ENCODE measurements around the gene CYP2F1. TPM values are rescaled to one million over a fixed set of nuclear protein-coding genes. Genes with fewer than 3 reads are reported as not detected.

CYP2F1 gene
- not detected for total RNA-seq (2013)
- polyA plus RNA-seq: not detected
- polyA minus RNA-seq: not detected in 2 replicates
- 0 to 1.2 (median 0) reads per million in 11 experiments for total RNA-seq

DNA sequence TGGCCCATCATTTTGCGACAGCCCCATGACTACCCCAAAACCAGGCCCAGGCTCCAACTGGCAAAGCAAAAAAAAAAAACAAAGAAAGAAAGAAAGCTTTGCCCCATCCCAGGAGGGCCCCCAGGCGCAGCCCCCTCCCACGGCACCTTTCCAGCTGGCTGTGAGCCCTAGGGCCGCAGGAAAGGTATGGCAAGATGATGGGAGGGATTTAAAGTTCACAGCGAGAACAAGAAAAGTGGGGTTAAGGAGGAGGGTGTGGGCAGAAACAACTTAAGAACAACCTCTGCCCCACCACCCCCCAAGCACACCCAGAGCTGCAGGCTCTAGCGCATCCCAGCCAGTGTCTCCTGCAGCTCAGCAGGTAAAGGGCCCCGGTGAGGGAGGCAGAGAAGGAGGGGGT lies at the start of gene CYP2F1:
CYP2F1 (plus strand) TSS at position 301 of the 400 bp plus-strand sequence. CDS start 1,757 bp downstream, outside the sequence.
- H3K4me1 Mint-ChIP-seq: no peaks in the 10 kb centered on the region
- no peaks in the 10 kb centered on the region for H4K20me1 ChIP-seq (ENCODE audit: insufficient read depth, low read length)
- intact Hi-C loops (cut with micrococcal nuclease): no loop called here
- TF ChIP-seq CTCF (IDR thresholded peaks at IDR 0.05): no peak
- no peaks in the 10 kb centered on the region for H3K36me3 Mint-ChIP-seq
- H3K4me1 ChIP-seq (ENCODE audit: control insufficient read depth in 1 of 2, insufficient read depth in 2 of 2, low read length in 2 of 2): no peaks in the 10 kb centered on the region
- peak within 1 kb of the TSS in 1 of 7 donors; percentile 25 for H3K27ac Mint-ChIP-seq
- H3K79me2 ChIP-seq (ENCODE audit: insufficient read depth, low read length): no peaks in the 10 kb centered on the region
- H3K9ac ChIP-seq (ENCODE audit: insufficient read depth, low read length, poor library complexity, severe bottlenecking): no peak within 1 kb of the TSS
- H3K36me3 ChIP-seq (replicated peaks in 1 of 2; ENCODE audit: control insufficient read depth in 1 of 2, insufficient read depth in 2 of 2, low read length in 2 of 2): no peaks in the 10 kb centered on the region
- H2AFZ ChIP-seq (ENCODE audit: insufficient read depth, low read depth, low read length, poor library complexity, severe bottlenecking): no peak within 1 kb of the TSS
- WGBS (ENCODE audit: insufficient coverage): 50% methylated on average over 1 of the region's 7 CpGs
- H3K9me3 ChIP-seq (replicated peaks in 1 of 2; ENCODE audit: control insufficient read depth in 1 of 2, insufficient read depth in 1 of 2, low read length in 2 of 2): no peaks in the 10 kb centered on the region
- no peak for DNase-seq
- H3K9me3 Mint-ChIP-seq: no peaks in the 10 kb centered on the region
- no peak within 1 kb of the TSS for H3K4me2 ChIP-seq (replicated peaks; ENCODE audit: extremely low read depth, low read length, poor library complexity, severe bottlenecking)
- H3K27ac ChIP-seq (ENCODE audit: low read depth in 1 of 2, low read length in 2 of 2): no peak within 1 kb of the TSS
- no peak within 1 kb of the TSS for H3K4me3 ChIP-seq (replicated peaks in 1 of 3; ENCODE audit: low read depth in 2 of 3, low read length in 3 of 3)
- no peak within 1 kb of the TSS for H3K4me3 Mint-ChIP-seq
- no peaks in the 10 kb centered on the region for H3K27me3 ChIP-seq (ENCODE audit: control insufficient read depth in 2 of 2, insufficient read depth in 2 of 2, low read length in 2 of 2)
- H3K27me3 Mint-ChIP-seq (ENCODE audit: low read depth in 3 of 3): peaks cover 4 to 9% (median 6%) of the 10 kb centered on the region in 3 donors

- Mint-ChIP-seq H3K36me3 (no peaks in the 10 kb centered on the region), H3K4me1 (peaks cover 2% of the 10 kb centered on the region), H3K9me3 (peaks cover 0 to 4% (median 0%) of the 10 kb centered on the region in 7 donors), H3K27ac (no peak overlapping the region), H3K27me3 (ENCODE audit: low read depth in 3 of 3) (peaks cover 7 to 24% (median 9%) of the 10 kb centered on the region in 3 donors), H3K4me3 (peak overlapping the region in 1 of 2 donors; percentile 32)
- H3K4me1 ChIP-seq (ENCODE audit: control insufficient read depth in 1 of 2, insufficient read depth in 2 of 2, low read length in 2 of 2): no peaks in the 10 kb centered on the region
- 100% methylated on average over 3 of the region's 7 CpGs for WGBS (ENCODE audit: insufficient coverage)
- no peak overlapping the region for H3K4me3 ChIP-seq (replicated peaks in 1 of 3; ENCODE audit: low read depth in 2 of 3, low read length in 3 of 3)
- H3K4me2 ChIP-seq (replicated peaks; ENCODE audit: extremely low read depth, low read length, poor library complexity, severe bottlenecking): no peak overlapping the region
- H3K9ac ChIP-seq (ENCODE audit: insufficient read depth, low read length, poor library complexity, severe bottlenecking): no peak overlapping the region
- intact Hi-C loops (cut with micrococcal nuclease): no loop called here
- TF ChIP-seq CTCF (IDR thresholded peaks at IDR 0.05): no peak
- H2AFZ ChIP-seq (ENCODE audit: insufficient read depth, low read depth, low read length, poor library complexity, severe bottlenecking): no peak overlapping the region
- no peaks in the 10 kb centered on the region for H3K36me3 ChIP-seq (replicated peaks in 1 of 2; ENCODE audit: control insufficient read depth in 1 of 2, insufficient read depth in 2 of 2, low read length in 2 of 2)
- DNase-seq: peak in 1 of 3 donors; percentile 5
- no peaks in the 10 kb centered on the region for H3K27me3 ChIP-seq (ENCODE audit: control insufficient read depth in 2 of 2, insufficient read depth in 2 of 2, low read length in 2 of 2)
- no peaks in the 10 kb centered on the region for H3K9me3 ChIP-seq (replicated peaks in 1 of 2; ENCODE audit: control insufficient read depth in 1 of 2, insufficient read depth in 1 of 2, low read length in 2 of 2)
- H3K79me2 ChIP-seq (ENCODE audit: insufficient read depth, low read length): no peaks in the 10 kb centered on the region
- H4K20me1 ChIP-seq (ENCODE audit: insufficient read depth, low read length): no peaks in the 10 kb centered on the region
- H3K27ac ChIP-seq (ENCODE audit: low read depth in 1 of 2, low read length in 2 of 2): no peak overlapping the region
Observed at GRCh38 chr19:41064974-41065569, 49.2 kb upstream of the CYP2F1 start.

Data from CD14-positive monocyte (primary cell).